Loucy (cell line): Measurements from ENCODE around the gene CCDC141.

Experiments used
- H2AFZ ChIP-seq: fragments of 200-600 bp; sonication (generic); 2 replicates; pipeline ENCODE4 v1.6.0; 2016; ENCODE audit warnings: antibody characterized with exemption, mild to moderate bottlenecking, low read length, moderate library complexity
- H3F3A ChIP-seq: fragments of 200-600 bp; 2 replicates; pipeline ENCODE4 v1.6.0; 2016; ENCODE audit warnings: antibody characterized with exemption, low read depth, mild to moderate bottlenecking
- H3K27me3 ChIP-seq: fragments of 200-600 bp; sonication (generic); 2 replicates; pipeline ENCODE4 v1.6.1; 2014; ENCODE audit warnings: low read length, mild to moderate bottlenecking; ENCODE audit not compliant: insufficient read depth, poor library complexity, severe bottlenecking
- H3K36me3 ChIP-seq: fragments of 200-600 bp; sonication (generic); 2 replicates; pipeline ENCODE4 v1.6.1; 2016; ENCODE audit warnings: low read length; ENCODE audit not compliant: insufficient read depth
- H3K4me1 ChIP-seq: fragments of 200-600 bp; sonication (generic); 2 replicates; pipeline ENCODE4 v1.5.1; 2014; ENCODE audit warnings: low read length, mild to moderate bottlenecking; ENCODE audit not compliant: insufficient read depth, poor library complexity, severe bottlenecking
- H3K4me2 ChIP-seq: fragments of 200-600 bp; sonication (generic); 2 replicates; pipeline ENCODE4 v1.6.0; 2014; ENCODE audit warnings: antibody characterized with exemption, low read length, low read depth, mild to moderate bottlenecking; ENCODE audit not compliant: poor library complexity, severe bottlenecking
- H3K4me3 ChIP-seq: fragments of 200-600 bp; sonication (generic); 2 replicates; pipeline ENCODE4 v1.5.1; 2014; ENCODE audit warnings: low read length, mild to moderate bottlenecking, mixed read lengths; ENCODE audit not compliant: poor library complexity, severe bottlenecking
- H3K79me2 ChIP-seq: fragments of 200-600 bp; sonication (generic); 2 replicates; pipeline ENCODE4 v1.6.1; 2014; ENCODE audit warnings: low read length; ENCODE audit not compliant: insufficient read depth
- H3K9ac ChIP-seq: fragments of 200-600 bp; sonication (generic); 2 replicates; pipeline ENCODE4 v1.6.0; 2014; ENCODE audit warnings: mild to moderate bottlenecking, low read depth, low read length, moderate library complexity; ENCODE audit not compliant: poor library complexity, severe bottlenecking
- H3K9me2 ChIP-seq: fragments of 200-600 bp; sonication (generic); replicated peaks from 2 replicates; pipeline ENCODE4 v1.6.1; 2016; ENCODE audit warnings: low read depth, low read length, mixed read lengths
- H3K9me3 ChIP-seq: fragments of 200-600 bp; sonication (generic); 2 replicates; pipeline ENCODE4 v1.6.1; 2014; ENCODE audit warnings: mild to moderate bottlenecking, antibody characterized with exemption, low read length, low read depth; ENCODE audit not compliant: insufficient read depth
- H4K20me1 ChIP-seq: fragments of 200-600 bp; sonication (generic); 2 replicates; pipeline ENCODE4 v1.6.0; 2014; ENCODE audit warnings: antibody characterized with exemption, low read length, mild to moderate bottlenecking; ENCODE audit not compliant: insufficient read depth, poor library complexity, severe bottlenecking
- CTCF ChIP-seq: fragments of 200-600 bp; sonication (generic); conservative IDR thresholded peaks from 2 replicates; pipeline ENCODE4 v1.5.1; 2014; ENCODE audit warnings: mild to moderate bottlenecking, antibody characterized with exemption, low read length
- EZH2phosphoT487 ChIP-seq: fragments of 200-600 bp; IDR thresholded peaks from 2 replicates; pipeline ENCODE4 v1.6.1; 2018; ENCODE audit warnings: antibody characterized with exemption, mild to moderate bottlenecking, moderate library complexity, borderline replicate concordance

Gene CCDC141

GRCh38 chr2:179031731-179032408 is 18.1 kb downstream of the CCDC141 start:
- H3K4me1 ChIP-seq = peaks cover 13% of the 10 kb centered on the region
- peak overlapping the region; percentile 17 for H3K9ac ChIP-seq
- no peaks in the 10 kb centered on the region for H3K9me2 ChIP-seq
- no peaks in the 10 kb centered on the region for H4K20me1 ChIP-seq
- H3K79me2 ChIP-seq = no peaks in the 10 kb centered on the region
- H3K36me3 ChIP-seq = no peaks in the 10 kb centered on the region
- H3F3A ChIP-seq = peaks cover 7% of the 10 kb centered on the region; the same call in 1 of the 2 replicates
- peak; percentile 85 for TF ChIP-seq EZH2phosphoT487
- TF ChIP-seq CTCF = no peak
- peak overlapping the region; percentile 62 for H3K4me2 ChIP-seq
- H3K27me3 ChIP-seq = no peaks in the 10 kb centered on the region
- peak overlapping the region; percentile 51 for H3K4me3 ChIP-seq
- H2AFZ ChIP-seq = no peak overlapping the region
- peaks cover 17% of the 10 kb centered on the region for H3K9me3 ChIP-seq

DNA sequence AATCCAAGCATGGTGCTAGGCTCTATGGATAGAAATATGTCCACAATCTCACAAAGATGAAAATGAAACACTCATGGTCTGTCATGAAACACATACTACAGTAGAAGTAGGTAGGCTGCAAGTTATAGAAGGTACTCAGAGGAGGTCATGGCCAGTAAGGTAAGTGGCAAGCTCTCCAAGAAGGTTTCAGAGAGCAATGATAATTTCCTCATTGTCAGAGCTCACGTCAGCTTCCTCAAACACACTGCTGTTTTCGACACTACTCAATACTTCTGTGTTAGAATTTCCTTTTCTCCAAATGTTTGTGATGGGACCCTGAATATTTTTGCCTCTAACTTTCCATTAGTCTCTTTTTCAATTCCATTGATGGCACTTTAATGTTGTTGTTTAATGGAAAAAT is 25.5 kb downstream of the CCDC141 start:
- H2AFZ ChIP-seq = no peak overlapping the region
- no peaks in the 10 kb centered on the region for H3K9me2 ChIP-seq
- no peaks in the 10 kb centered on the region for H4K20me1 ChIP-seq

DNA sequence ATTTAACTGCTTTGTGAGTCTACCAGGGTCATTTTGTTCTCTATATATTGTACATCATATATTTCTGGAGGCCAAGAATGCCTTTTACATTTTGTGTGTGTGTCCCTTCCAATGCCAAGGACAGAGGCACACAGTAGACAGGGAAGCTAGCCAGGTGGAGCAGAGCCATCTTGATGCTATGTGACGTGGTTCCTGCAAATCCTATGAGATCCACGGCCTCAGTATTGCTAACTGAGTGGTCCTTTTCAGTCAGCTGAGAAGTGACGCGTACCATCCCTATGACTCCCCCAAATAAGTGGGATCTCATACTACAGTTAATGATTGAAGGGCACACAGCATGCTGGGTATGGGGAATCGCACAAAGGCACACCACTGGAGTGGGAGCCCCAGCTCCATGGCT is 27.3 kb downstream of the CCDC141 start:
- no peaks in the 10 kb centered on the region for H3K27me3 ChIP-seq
- H3K36me3 ChIP-seq = no peaks in the 10 kb centered on the region
- no peaks in the 10 kb centered on the region for H3F3A ChIP-seq
- no peaks in the 10 kb centered on the region for H4K20me1 ChIP-seq
- H3K79me2 ChIP-seq = no peaks in the 10 kb centered on the region
- H3K4me3 ChIP-seq = no peak overlapping the region
- H2AFZ ChIP-seq = no peak overlapping the region
- no peak for TF ChIP-seq EZH2phosphoT487
- TF ChIP-seq CTCF = no peak
- peaks cover 5% of the 10 kb centered on the region for H3K9me3 ChIP-seq
- H3K4me1 ChIP-seq = peaks cover 19% of the 10 kb centered on the region
- no peak overlapping the region for H3K9ac ChIP-seq
- H3K9me2 ChIP-seq = no peaks in the 10 kb centered on the region
- no peak overlapping the region for H3K4me2 ChIP-seq

More for the DNA sequence above, 25.5 kb downstream of the CCDC141 start:
- H3K9me3 ChIP-seq = peaks cover 18% of the 10 kb centered on the region
- H3K4me3 ChIP-seq = no peak overlapping the region
- peaks cover 8% of the 10 kb centered on the region for H3K4me1 ChIP-seq
- TF ChIP-seq EZH2phosphoT487 (no peak), CTCF (no peak)
- no peak overlapping the region for H3K4me2 ChIP-seq
- H3K27me3 ChIP-seq = no peaks in the 10 kb centered on the region
- no peak overlapping the region for H3K9ac ChIP-seq
- H3F3A ChIP-seq = no peaks in the 10 kb centered on the region
- no peaks in the 10 kb centered on the region for H3K79me2 ChIP-seq
- no peaks in the 10 kb centered on the region for H3K36me3 ChIP-seq
